ENCODE data around the gene ORAI3. TPM values are rescaled to one million over a fixed set of nuclear protein-coding genes. Genes with fewer than 3 reads are reported as not detected.

Gene ORAI3
- total RNA-seq, 1 experiment from 2014 or later, result 9.0 TPM

DNA sequence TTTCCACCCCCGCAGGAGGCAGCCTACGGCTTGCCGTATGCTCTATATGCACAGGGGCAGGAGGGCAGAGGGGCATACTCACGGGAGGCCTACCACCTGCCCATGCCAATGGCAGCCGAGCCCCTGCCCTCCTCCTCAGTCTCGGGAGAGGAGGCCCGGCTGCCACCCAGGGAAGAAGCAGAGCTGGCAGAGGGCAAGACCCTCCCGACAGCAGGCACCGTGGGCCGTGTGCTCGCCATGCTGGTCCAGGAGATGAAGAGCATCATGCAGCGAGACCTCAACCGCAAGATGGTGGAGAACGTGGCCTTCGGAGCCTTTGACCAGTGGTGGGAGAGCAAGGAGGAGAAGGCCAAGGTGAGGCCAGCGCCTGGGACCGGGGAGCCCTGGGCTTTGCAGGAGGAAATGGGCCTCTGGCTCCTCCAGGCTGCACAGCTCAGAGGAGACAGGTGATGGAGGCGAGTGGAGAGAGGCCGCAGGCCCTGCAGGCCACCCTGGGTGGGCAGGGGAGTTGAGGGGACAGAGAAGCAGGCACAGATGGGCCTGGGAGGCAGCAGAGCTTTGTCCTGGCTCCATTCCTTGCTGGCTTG is 17.3 kb downstream of the ORAI3 start (continued):
- TF ChIP-seq, protein P1, sequence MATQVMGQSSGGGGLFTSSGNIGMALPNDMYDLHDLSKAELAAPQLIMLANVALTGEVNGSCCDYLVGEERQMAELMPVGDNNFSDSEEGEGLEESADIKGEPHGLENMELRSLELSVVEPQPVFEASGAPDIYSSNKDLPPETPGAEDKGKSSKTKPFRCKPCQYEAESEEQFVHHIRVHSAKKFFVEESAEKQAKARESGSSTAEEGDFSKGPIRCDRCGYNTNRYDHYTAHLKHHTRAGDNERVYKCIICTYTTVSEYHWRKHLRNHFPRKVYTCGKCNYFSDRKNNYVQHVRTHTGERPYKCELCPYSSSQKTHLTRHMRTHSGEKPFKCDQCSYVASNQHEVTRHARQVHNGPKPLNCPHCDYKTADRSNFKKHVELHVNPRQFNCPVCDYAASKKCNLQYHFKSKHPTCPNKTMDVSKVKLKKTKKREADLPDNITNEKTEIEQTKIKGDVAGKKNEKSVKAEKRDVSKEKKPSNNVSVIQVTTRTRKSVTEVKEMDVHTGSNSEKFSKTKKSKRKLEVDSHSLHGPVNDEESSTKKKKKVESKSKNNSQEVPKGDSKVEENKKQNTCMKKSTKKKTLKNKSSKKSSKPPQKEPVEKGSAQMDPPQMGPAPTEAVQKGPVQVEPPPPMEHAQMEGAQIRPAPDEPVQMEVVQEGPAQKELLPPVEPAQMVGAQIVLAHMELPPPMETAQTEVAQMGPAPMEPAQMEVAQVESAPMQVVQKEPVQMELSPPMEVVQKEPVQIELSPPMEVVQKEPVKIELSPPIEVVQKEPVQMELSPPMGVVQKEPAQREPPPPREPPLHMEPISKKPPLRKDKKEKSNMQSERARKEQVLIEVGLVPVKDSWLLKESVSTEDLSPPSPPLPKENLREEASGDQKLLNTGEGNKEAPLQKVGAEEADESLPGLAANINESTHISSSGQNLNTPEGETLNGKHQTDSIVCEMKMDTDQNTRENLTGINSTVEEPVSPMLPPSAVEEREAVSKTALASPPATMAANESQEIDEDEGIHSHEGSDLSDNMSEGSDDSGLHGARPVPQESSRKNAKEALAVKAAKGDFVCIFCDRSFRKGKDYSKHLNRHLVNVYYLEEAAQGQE (IDR thresholded peaks at IDR 0.05; ENCODE audit: low read depth), result no peak
- no peak for TF ChIP-seq POLR2A (IDR thresholded peaks at IDR 0.05; ENCODE audit: borderline replicate concordance, extremely low read depth, insufficient read depth, insufficient read length)
- TF ChIP-seq, protein P2, sequence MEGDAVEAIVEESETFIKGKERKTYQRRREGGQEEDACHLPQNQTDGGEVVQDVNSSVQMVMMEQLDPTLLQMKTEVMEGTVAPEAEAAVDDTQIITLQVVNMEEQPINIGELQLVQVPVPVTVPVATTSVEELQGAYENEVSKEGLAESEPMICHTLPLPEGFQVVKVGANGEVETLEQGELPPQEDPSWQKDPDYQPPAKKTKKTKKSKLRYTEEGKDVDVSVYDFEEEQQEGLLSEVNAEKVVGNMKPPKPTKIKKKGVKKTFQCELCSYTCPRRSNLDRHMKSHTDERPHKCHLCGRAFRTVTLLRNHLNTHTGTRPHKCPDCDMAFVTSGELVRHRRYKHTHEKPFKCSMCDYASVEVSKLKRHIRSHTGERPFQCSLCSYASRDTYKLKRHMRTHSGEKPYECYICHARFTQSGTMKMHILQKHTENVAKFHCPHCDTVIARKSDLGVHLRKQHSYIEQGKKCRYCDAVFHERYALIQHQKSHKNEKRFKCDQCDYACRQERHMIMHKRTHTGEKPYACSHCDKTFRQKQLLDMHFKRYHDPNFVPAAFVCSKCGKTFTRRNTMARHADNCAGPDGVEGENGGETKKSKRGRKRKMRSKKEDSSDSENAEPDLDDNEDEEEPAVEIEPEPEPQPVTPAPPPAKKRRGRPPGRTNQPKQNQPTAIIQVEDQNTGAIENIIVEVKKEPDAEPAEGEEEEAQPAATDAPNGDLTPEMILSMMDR (IDR thresholded peaks at IDR 0.05 in 2 of 3, conservative IDR thresholded peaks at IDR 0.05 in 1 of 3; ENCODE audit: borderline replicate concordance in 1 of 3, insufficient read depth in 1 of 3, low read depth in 2 of 3, low read length in 2 of 3), result no peak
- no peak for TF ChIP-seq SP1 (IDR thresholded peaks at IDR 0.05; ENCODE audit: low read depth)
- TF ChIP-seq ZNF274 (IDR thresholded peaks at IDR 0.05; ENCODE audit: low read depth, low read length), result no peak
- TF ChIP-seq, protein P3, sequence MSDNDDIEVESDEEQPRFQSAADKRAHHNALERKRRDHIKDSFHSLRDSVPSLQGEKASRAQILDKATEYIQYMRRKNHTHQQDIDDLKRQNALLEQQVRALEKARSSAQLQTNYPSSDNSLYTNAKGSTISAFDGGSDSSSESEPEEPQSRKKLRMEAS (IDR thresholded peaks at IDR 0.05), result no peak
- TF ChIP-seq FOSL1 (IDR thresholded peaks at IDR 0.05; ENCODE audit: low read depth), result no peak

DNA sequence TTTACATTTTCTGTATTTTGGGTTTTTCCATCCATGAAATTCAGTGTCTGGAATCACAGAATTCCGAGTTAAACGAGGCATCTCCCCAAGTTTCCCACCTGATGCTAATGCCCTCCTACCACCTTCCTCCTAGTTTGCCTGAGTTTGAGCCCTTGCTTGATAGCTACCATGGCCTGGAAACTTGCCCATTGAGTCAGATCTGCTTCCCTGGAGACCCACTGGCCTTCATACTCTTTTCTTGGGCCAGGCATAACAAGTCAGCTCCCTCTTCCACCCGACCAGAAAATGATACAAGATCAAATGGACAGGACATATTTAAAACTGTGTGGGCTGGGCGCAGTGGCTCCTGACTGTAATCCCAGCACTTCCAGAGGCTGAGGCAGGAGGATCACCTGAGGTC is 18.9 kb downstream of the ORAI3 start:
- H3K79me2 ChIP-seq (ENCODE audit: insufficient read depth, low read length), result no peaks in the 10 kb centered on the region; the same call in 1 of the 2 replicates
- POLR2A ChIA-PET, result no interaction called here
- H3K9me3 ChIP-seq (ENCODE audit: control insufficient read depth in 1 of 2, insufficient read depth in 1 of 2, low read depth in 1 of 2, low read length in 2 of 2), result no peaks in the 10 kb centered on the region
- intact Hi-C loops (cut with micrococcal nuclease), result no loop called here
- peaks cover 54 to 55% of the 10 kb centered on the region in 2 experiments for H3K36me3 ChIP-seq (ENCODE audit: control insufficient read depth in 1 of 2, insufficient read depth in 2 of 2, low read length in 2 of 2)
- H3K27me3 ChIP-seq (ENCODE audit: insufficient read depth, low read length), result no peaks in the 10 kb centered on the region
- no peak overlapping the region for H3K27ac ChIP-seq (ENCODE audit: low read depth, low read length)
- no peak overlapping the region for H3K4me2 ChIP-seq (ENCODE audit: low read length)
- no peak overlapping the region for H3K9ac ChIP-seq (ENCODE audit: low read length)
- no peaks in the 10 kb centered on the region for H3K9me2 ChIP-seq (ENCODE audit: insufficient read depth)
- CTCF ChIA-PET, result no interaction called here
- DNase-seq (ENCODE audit: low read depth, low spot score), result no peak
- H2AFZ ChIP-seq (ENCODE audit: low read depth, low read length, poor library complexity, severe bottlenecking), result no peak overlapping the region
- ATAC-seq, result no peak
- RAD21 ChIA-PET (ENCODE audit: low non-redundant PET in 1 of 2, low total read pairs in 2 of 2, uncharacterized antibody in 2 of 2, unreplicated experiment in 2 of 2), result no interaction called here
- no peaks in the 10 kb centered on the region for H3K4me1 ChIP-seq (ENCODE audit: control insufficient read depth in 1 of 2, insufficient read depth in 2 of 2, low read length in 2 of 2)
- no TSS peak for BruUV-seq (replicated peaks)
- no peak overlapping the region for H3K4me3 ChIP-seq (replicated peaks in 1 of 2; ENCODE audit: low read depth in 1 of 2, low read length in 2 of 2)
- no peaks in the 10 kb centered on the region for H4K20me1 ChIP-seq (ENCODE audit: insufficient read depth)
- TF ChIP-seq SRF (IDR thresholded peaks at IDR 0.05; ENCODE audit: low read depth), result no peak
